ENCODE data around the gene TMED7.

TMED7 gene

GRCh38 chr5:115579216-115579615 is 46.6 kb downstream of the TMED7 start:
- DNase-seq: no peak

- DNase-seq: no peak
Observed at GRCh38 chr5:115578657-115579056, 47.2 kb downstream of the TMED7 start.

- DNase-seq: no peak
Observed at GRCh38 chr5:115577741-115578140, 48.1 kb downstream of the TMED7 start.

GRCh38 chr5:115577329-115577728 is 48.5 kb downstream of the TMED7 start:
- no peak for DNase-seq

- no peak for DNase-seq
Observed at GRCh38 chr5:115575167-115576070, 50.4 kb downstream of the TMED7 start.

- DNase-seq: no peak
Observed at GRCh38 chr5:115573133-115573532, 52.7 kb downstream of the TMED7 start.

GRCh38 chr5:115571441-115571878 is 54.4 kb downstream of the TMED7 start:
- peak; percentile 13 for DNase-seq

- no peak for DNase-seq
Observed at GRCh38 chr5:115568668-115569067, 57.2 kb downstream of the TMED7 start.

- DNase-seq: no peak
Observed at GRCh38 chr5:115565233-115565632, 60.6 kb downstream of the TMED7 start.

Data from retina (tissue), 1 donor.